Endothelial cell of umbilical vein (primary cell): ENCODE measurements around the gene CORO2B. TPM values are rescaled to one million over a fixed set of nuclear protein-coding genes. Genes with fewer than 3 reads are reported as not detected.

Source experiments
- BruUV-seq: library from RNA; stranded (reverse); fragments of 400-500 nt; replicated peaks from 2 replicates; lab custom pipeline; 2021; lab: Mats Ljungman, UMichigan
- CTCF ChIA-PET: fragments of 300-600, 350-600 bp; sonication (Branson Sonifier 250); formaldehyde crosslinking; loops from one replicate; lab custom pipeline; 2021; ENCODE audit warnings: antibody characterized with exemption, inconsistent platforms; lab: Charles Lee
- POLR2A ChIA-PET: fragments of 300-600, 350-600 bp; sonication (Branson Sonifier 250); formaldehyde crosslinking; loops from one replicate; lab custom pipeline; 2021; ENCODE audit warnings: antibody characterized with exemption, inconsistent platforms; lab: Charles Lee
- DNase-seq: peaks from one replicate; pipeline ENCODE4 v3.0.0-alpha.2; 2011; ENCODE audit warnings: low read depth, low spot score
- FAIRE-seq: peaks from 2 replicates; lab custom pipeline; 2011; peaks lifted over from hg19 to GRCh38; lab: Jason Lieb, UNC
- H2AFZ ChIP-seq: 2 replicates; pipeline ENCODE4 v1.6.0; 2012; ENCODE audit warnings: low read depth, low read length, control low read depth, inconsistent platforms
- H3K27ac ChIP-seq: 2 replicates; pipeline ENCODE4 v1.5.1; 2011; ENCODE audit warnings: low read depth, mild to moderate bottlenecking, control low read depth, low read length, moderate library complexity; ENCODE audit not compliant: insufficient read depth
- H3K27me3 ChIP-seq, 2 experiments: 2 replicates each; pipeline versions ENCODE4 v1.6.0 to v1.6.1; 2011; ENCODE audit warnings: low read length in 2 of 2, mixed read lengths in 1 of 2; ENCODE audit not compliant: control insufficient read depth in 2 of 2, insufficient read depth in 2 of 2
- H3K36me3 ChIP-seq, 2 experiments: 2 replicates in 1 of 2; 3 replicates in 1 of 2; pipeline ENCODE4 v1.5.1; 2011; ENCODE audit warnings: low read length in 2 of 2, mild to moderate bottlenecking in 1 of 2, moderate library complexity in 1 of 2; ENCODE audit not compliant: control insufficient read depth in 2 of 2, insufficient read depth in 2 of 2; ENCODE audit errors: extremely low read depth in 1 of 2
- H3K4me1 ChIP-seq: 3 replicates; pipeline ENCODE4 v1.5.1; 2011; ENCODE audit warnings: mild to moderate bottlenecking, low read length; ENCODE audit not compliant: control insufficient read depth, insufficient read depth; ENCODE audit errors: extremely low read depth
- H3K4me2 ChIP-seq: 2 replicates; pipeline ENCODE4 v1.6.1; 2011; ENCODE audit warnings: low read length, control low read depth, mixed read lengths; ENCODE audit not compliant: insufficient read depth
- H3K4me3 ChIP-seq, 3 experiments: fragments of 200-600 bp in 1 of 3; sonication (generic), shearing (Covaris generic) in 1 of 3; replicated peaks in 1 of 3; 2 replicates each; pipeline ENCODE4 v1.5.1; 2011 to 2016; ENCODE audit warnings: control low read depth in 3 of 3, low read length in 3 of 3, mild to moderate bottlenecking in 2 of 3, inconsistent platforms in 1 of 3, low read depth in 1 of 3, moderate library complexity in 1 of 3; ENCODE audit not compliant: insufficient read depth in 1 of 3
- H3K79me2 ChIP-seq: 2 replicates; pipeline ENCODE4 v1.6.0; 2012; ENCODE audit warnings: low read length, inconsistent platforms; ENCODE audit not compliant: control insufficient read depth, insufficient read depth
- H3K9ac ChIP-seq: replicated peaks from 2 replicates; pipeline ENCODE3; 2011; ENCODE audit warnings: low read length, control low read depth; ENCODE audit not compliant: insufficient read depth; ENCODE audit errors: extremely low read depth
- H3K9me1 ChIP-seq: replicated peaks from 3 replicates; pipeline ENCODE4 v1.6.0; 2011; ENCODE audit warnings: mild to moderate bottlenecking, low read length; ENCODE audit not compliant: control insufficient read depth, insufficient read depth; ENCODE audit errors: extremely low read depth
- H3K9me3 ChIP-seq: replicated peaks from 2 replicates; pipeline ENCODE4 v1.5.1; 2012; ENCODE audit warnings: low read length, inconsistent platforms; ENCODE audit not compliant: control insufficient read depth, insufficient read depth
- H4K20me1 ChIP-seq: replicated peaks from 2 replicates; pipeline ENCODE3; 2011; ENCODE audit warnings: mild to moderate bottlenecking, low read length; ENCODE audit not compliant: control insufficient read depth, insufficient read depth; ENCODE audit errors: extremely low read depth
- CTCF ChIP-seq, 2 donors: IDR thresholded peaks; 1 replicate in 1 of 2; 2 replicates in 1 of 2; pipeline ENCODE4 v1.5.1; 2011; ENCODE audit warnings: low read length in 2 of 2, mild to moderate bottlenecking in 2 of 2, moderate library complexity in 2 of 2, control low read depth in 1 of 2, inconsistent platforms in 1 of 2, low read depth in 1 of 2; ENCODE audit not compliant: insufficient read depth in 1 of 2; ENCODE audit errors: extremely low read depth in 1 of 2
- EZH2 ChIP-seq: IDR thresholded peaks from 2 replicates; pipeline ENCODE4 v1.6.1; 2012; ENCODE audit warnings: borderline replicate concordance, low read depth, mild to moderate bottlenecking, moderate library complexity, low read length, inconsistent platforms; ENCODE audit not compliant: severe bottlenecking
- FOS ChIP-seq: IDR thresholded peaks from 2 replicates; pipeline ENCODE4 v1.6.1; 2011; ENCODE audit warnings: mild to moderate bottlenecking, low read length, moderate library complexity, borderline replicate concordance; ENCODE audit not compliant: insufficient read depth
- GATA2 ChIP-seq: IDR thresholded peaks from 2 replicates; pipeline ENCODE4 v1.7.0; 2011; ENCODE audit warnings: low read depth, mild to moderate bottlenecking, moderate library complexity, mixed read lengths, low read length; ENCODE audit not compliant: insufficient read length, insufficient read depth
- JUN ChIP-seq: IDR thresholded peaks from 2 replicates; pipeline ENCODE4 v1.6.1; 2011; ENCODE audit warnings: borderline replicate concordance, low read depth; ENCODE audit not compliant: insufficient read length, insufficient read depth
- MAX ChIP-seq: IDR thresholded peaks from 2 replicates; pipeline ENCODE4 v1.6.1; 2011; ENCODE audit not compliant: insufficient read depth, insufficient read length
- MYC ChIP-seq: IDR thresholded peaks from one replicate; pipeline ENCODE4 v1.6.1; 2011; ENCODE audit warnings: mild to moderate bottlenecking, low read depth, low read length
- POLR2A ChIP-seq: IDR thresholded peaks from 2 replicates; pipeline ENCODE4 v1.6.1; 2012; ENCODE audit warnings: low read depth, mild to moderate bottlenecking, control low read depth, low read length
- POLR2AphosphoS5 ChIP-seq: IDR thresholded peaks from 2 replicates; pipeline ENCODE4 v1.6.1; 2012; ENCODE audit warnings: low read depth, mild to moderate bottlenecking, control low read depth, low read length, moderate library complexity; ENCODE audit not compliant: insufficient read depth
- dilution Hi-C: fragments of 300-500 bp; cut with MboI; formaldehyde crosslinking; loops from one replicate; pipeline ENCODE4 v1.15.0; 2019; ENCODE audit warnings: low sequenced_read_pairs; ENCODE audit not compliant: extremely low pct_ligation_motif_present
- intact Hi-C: fragments of 100-400 bp; cut with micrococcal nuclease; formaldehyde crosslinking; loops from one replicate; pipeline ENCODE4 v1.10.0; 2022
- polyA plus RNA-seq, 4 experiments: library from polyadenylated mRNA; depleted of rRNA in 3 of 4; stranded (reverse) in 3 of 4; unstranded in 1 of 4; fragments of >200 nt; gene quantifications; 2 replicates each; pipeline versions ENCODE4 v1.2.1 to v1.2.3, GENCODE V29; 2011 to 2012; ENCODE audit warnings: missing spikeins in 1 of 4
- total RNA-seq: library from RNA; stranded (reverse); gene quantifications from 2 replicates; pipeline ENCODE4 v1.2.3, GENCODE V29; 2021

CORO2B gene
- total and polyA plus RNA-seq, 2 donors (not counting 3 experiments of a cell fraction or from before 2014, with no cell fraction given) = 2.4 to 3.7 TPM

- dilution Hi-C loops (no loop called here), intact Hi-C loops (no loop called here)
- Histone ChIP-seq H3K9ac (no peak overlapping the region), H3K9me1 (no peaks in the 10 kb centered on the region), H3K9me3 (no peaks in the 10 kb centered on the region), H3K4me1 (peaks cover 2% of the 10 kb centered on the region), H3K4me3 (no peak overlapping the region), H3K36me3 (no peaks in the 10 kb centered on the region), H3K27me3 (peaks cover under 1 to 4% of the 10 kb centered on the region in 2 experiments), H3K79me2 (no peaks in the 10 kb centered on the region), H3K4me2 (no peak overlapping the region), H3K27ac (no peak overlapping the region), H4K20me1 (no peaks in the 10 kb centered on the region), H2AFZ (no peak overlapping the region)
- POLR2A ChIA-PET = no interaction called here
- CTCF ChIA-PET = interaction anchor here (1.0 kb wide), 1 partner anchor 15 kb away, joined by 3 read pairs; no protein-coding TSS in a partner anchor
- TF ChIP-seq MYC (no peak), POLR2AphosphoS5 (no peak), POLR2A (no peak), MAX (no peak), JUN (no peak), CTCF (IDR thresholded peaks at IDR 0.05; ENCODE audit: extremely low read depth in 1 of 2, insufficient read depth in 1 of 2, low read depth in 1 of 2, low read length in 2 of 2) (no peak), FOS (no peak), GATA2 (no peak), EZH2 (no peak)
- no peak for FAIRE-seq
- BruUV-seq = no TSS peak
- no peak for DNase-seq
Observed at GRCh38 chr15:68695061-68695595, 116.3 kb downstream of the CORO2B start.
